Endodermal cell (in vitro differentiated cells): Measurements from ENCODE around the gene SH3PXD2B. TPM values are rescaled to one million over a fixed set of nuclear protein-coding genes. Genes with fewer than 3 reads are reported as not detected.

Experiments used
- DNase-seq: peaks from one replicate; pipeline ENCODE4 v3.0.0-alpha.2; 2017
- H3K27ac ChIP-seq: 2 replicates; pipeline ENCODE4 v1.5.1; 2013; ENCODE audit warnings: mild to moderate bottlenecking, low read depth, low read length, moderate library complexity
- H3K27me3 ChIP-seq: 2 replicates; pipeline ENCODE4 v1.6.1; 2013; ENCODE audit warnings: mild to moderate bottlenecking, low read length, moderate library complexity; ENCODE audit not compliant: insufficient read depth, control insufficient read depth, poor library complexity, severe bottlenecking
- H3K36me3 ChIP-seq: 2 replicates; pipeline ENCODE4 v1.7.0; 2013; ENCODE audit warnings: mild to moderate bottlenecking, low read length, moderate library complexity; ENCODE audit not compliant: control insufficient read depth, insufficient read depth
- H3K4me1 ChIP-seq: one replicate; pipeline ENCODE4 v1.7.0; 2013; ENCODE audit warnings: low read length; ENCODE audit not compliant: control insufficient read depth, insufficient read depth
- H3K4me3 ChIP-seq: 2 replicates; pipeline ENCODE4 v1.5.1; 2013; ENCODE audit warnings: mild to moderate bottlenecking, low read length, moderate library complexity
- H3K9ac ChIP-seq: 2 replicates; pipeline ENCODE4 v1.6.1; 2013; ENCODE audit warnings: mild to moderate bottlenecking, low read length, moderate library complexity; ENCODE audit not compliant: poor library complexity, severe bottlenecking; ENCODE audit errors: extremely low read depth
- H3K9me3 ChIP-seq: 2 replicates; pipeline ENCODE4 v1.6.1; 2013; ENCODE audit warnings: mild to moderate bottlenecking, low read length, moderate library complexity; ENCODE audit not compliant: control insufficient read depth
- H3K27ac Mint-ChIP-seq: 2 replicates; pipeline ENCODE4 v1.8.0; 2020; ENCODE audit warnings: mixed read lengths
- H3K27me3 Mint-ChIP-seq: 2 replicates; pipeline ENCODE4 v1.8.0; 2021; ENCODE audit warnings: mild to moderate bottlenecking, mixed read lengths; ENCODE audit not compliant: insufficient read depth
- H3K36me3 Mint-ChIP-seq: 2 replicates; pipeline ENCODE4 v1.8.0; 2020; ENCODE audit warnings: low read depth, mixed read lengths
- H3K4me1 Mint-ChIP-seq: 2 replicates; pipeline ENCODE4 v1.8.0; 2020; ENCODE audit warnings: mixed read lengths
- H3K4me3 Mint-ChIP-seq: 2 replicates; pipeline ENCODE4 v1.8.0; 2020; ENCODE audit warnings: mild to moderate bottlenecking, moderate library complexity, mixed read lengths
- H3K9me3 Mint-ChIP-seq: 2 replicates; pipeline ENCODE4 v1.8.0; 2020; ENCODE audit warnings: mild to moderate bottlenecking, mixed read lengths
- CTCF ChIP-seq: fragments of 200-600 bp; sonication (generic); conservative IDR thresholded peaks from 2 replicates; pipeline ENCODE4 v1.5.0; 2021; ENCODE audit warnings: antibody characterized with exemption, mild to moderate bottlenecking
- WGBS, 2 experiments: methylation state at CpG; one replicate each; pipeline versions ENCODE4 v1.1.5 to v1.1.7; 2013; ENCODE audit warnings: missing lambda C conversion rate in 2 of 2, mixed read lengths in 1 of 2; ENCODE audit not compliant: insufficient coverage in 1 of 2, insufficient read length in 1 of 2; 5-methylcytosine and 5-hydroxymethylcytosine counted together
- total RNA-seq, 2 donors: library from RNA; stranded (reverse); fragmentation: NEBNext Ultra II Directional in 1 of 2; extraction: Animal tissue kit (Norgen Biotek cat#: 25700) in 1 of 2; gene quantifications; 2 replicates in 1 of 2; 3 replicates in 1 of 2; pipeline ENCODE4 v1.2.1, GENCODE V29; 2021

Gene SH3PXD2B
- total RNA-seq, 2 donors from 2014 or later = 62.2 to 74.9 TPM

- H3K36me3 Mint-ChIP-seq = no peaks in the 10 kb centered on the region
- peaks cover 27% of the 10 kb centered on the region for H3K27me3 Mint-ChIP-seq
- 88 to 100% methylated on average over 1 to 3 of the region's 3 CpGs for WGBS, 2 experiments
These were observed 39.6 kb upstream of the SH3PXD2B start for GRCh38 chr5:172493906-172494305.

GRCh38 chr5:172493461-172493860 is 39.1 kb upstream of the SH3PXD2B start:
- no peak overlapping the region for H3K4me3 Mint-ChIP-seq

More at GRCh38 chr5:172493906-172494305, 39.6 kb upstream of the SH3PXD2B start:
- Mint-ChIP-seq H3K9me3 (peaks cover 2% of the 10 kb centered on the region), H3K27ac (no peak overlapping the region), H3K4me1 (peaks cover 5% of the 10 kb centered on the region), H3K4me3 (no peak overlapping the region)
- Histone ChIP-seq H3K4me3 (no peak overlapping the region), H3K9me3 (no peaks in the 10 kb centered on the region), H3K27me3 (no peaks in the 10 kb centered on the region), H3K9ac (no peak overlapping the region), H3K4me1 (no peaks in the 10 kb centered on the region), H3K27ac (no peak overlapping the region), H3K36me3 (no peaks in the 10 kb centered on the region)
- no peak for TF ChIP-seq CTCF
- DNase-seq = no peak

GRCh38 chr5:172493002-172493401 is 38.7 kb upstream of the SH3PXD2B start:
- Mint-ChIP-seq H3K36me3 (no peaks in the 10 kb centered on the region), H3K4me1 (peaks cover 5% of the 10 kb centered on the region), H3K27ac (no peak overlapping the region), H3K4me3 (no peak overlapping the region), H3K9me3 (peaks cover 2% of the 10 kb centered on the region), H3K27me3 (peaks cover 24% of the 10 kb centered on the region)
- WGBS, 2 experiments = 92 to 96% methylated on average over 5 to 7 of the region's 7 CpGs
- TF ChIP-seq CTCF = no peak
- peak; percentile 33 for DNase-seq
- Histone ChIP-seq H3K27ac (no peak overlapping the region), H3K4me3 (no peak overlapping the region), H3K4me1 (no peaks in the 10 kb centered on the region), H3K9me3 (no peaks in the 10 kb centered on the region), H3K9ac (no peak overlapping the region), H3K27me3 (no peaks in the 10 kb centered on the region), H3K36me3 (no peaks in the 10 kb centered on the region)

More at GRCh38 chr5:172493461-172493860, 39.1 kb upstream of the SH3PXD2B start:
- Mint-ChIP-seq H3K9me3 (peaks cover 2% of the 10 kb centered on the region), H3K4me1 (peaks cover 5% of the 10 kb centered on the region), H3K27ac (no peak overlapping the region), H3K36me3 (no peaks in the 10 kb centered on the region), H3K27me3 (peaks cover 24% of the 10 kb centered on the region)
- TF ChIP-seq CTCF = no peak
- H3K9ac ChIP-seq = no peak overlapping the region
- no peaks in the 10 kb centered on the region for H3K36me3 ChIP-seq
- DNase-seq = peak; percentile 48
- no peaks in the 10 kb centered on the region for H3K4me1 ChIP-seq
- H3K27ac ChIP-seq = no peak overlapping the region
- WGBS, 2 experiments = 86 to 97% methylated on average over 5 to 11 of the region's 11 CpGs
- no peaks in the 10 kb centered on the region for H3K27me3 ChIP-seq
- H3K4me3 ChIP-seq = no peak overlapping the region
- H3K9me3 ChIP-seq = no peaks in the 10 kb centered on the region
